Subcutaneous adipose tissue (tissue), 4 donors: ENCODE results near the gene ACBD3. TPM values are rescaled to one million over a fixed set of nuclear protein-coding genes. Genes with fewer than 3 reads are reported as not detected.

Source experiments
- total RNA-seq, 4 donors: library from RNA; depleted of rRNA; stranded (reverse); fragments of >200 nt; gene quantifications; one replicate each; pipeline ENCODE4 v1.1.0, GENCODE V29; 2016
- TF ChIP-seq, protein P1 (sequence below): fragments of 450-650 bp; IDR thresholded peaks from one replicate; pipeline ENCODE4 v1.5.1; 2016; ENCODE audit warnings: low read depth, mild to moderate bottlenecking, control low read depth, antibody characterized with exemption, moderate library complexity

ACBD3 gene
- total RNA-seq, 4 donors from 2014 or later, result 40.1 to 56.6 (median 51.4) TPM

- TF ChIP-seq, protein P1, sequence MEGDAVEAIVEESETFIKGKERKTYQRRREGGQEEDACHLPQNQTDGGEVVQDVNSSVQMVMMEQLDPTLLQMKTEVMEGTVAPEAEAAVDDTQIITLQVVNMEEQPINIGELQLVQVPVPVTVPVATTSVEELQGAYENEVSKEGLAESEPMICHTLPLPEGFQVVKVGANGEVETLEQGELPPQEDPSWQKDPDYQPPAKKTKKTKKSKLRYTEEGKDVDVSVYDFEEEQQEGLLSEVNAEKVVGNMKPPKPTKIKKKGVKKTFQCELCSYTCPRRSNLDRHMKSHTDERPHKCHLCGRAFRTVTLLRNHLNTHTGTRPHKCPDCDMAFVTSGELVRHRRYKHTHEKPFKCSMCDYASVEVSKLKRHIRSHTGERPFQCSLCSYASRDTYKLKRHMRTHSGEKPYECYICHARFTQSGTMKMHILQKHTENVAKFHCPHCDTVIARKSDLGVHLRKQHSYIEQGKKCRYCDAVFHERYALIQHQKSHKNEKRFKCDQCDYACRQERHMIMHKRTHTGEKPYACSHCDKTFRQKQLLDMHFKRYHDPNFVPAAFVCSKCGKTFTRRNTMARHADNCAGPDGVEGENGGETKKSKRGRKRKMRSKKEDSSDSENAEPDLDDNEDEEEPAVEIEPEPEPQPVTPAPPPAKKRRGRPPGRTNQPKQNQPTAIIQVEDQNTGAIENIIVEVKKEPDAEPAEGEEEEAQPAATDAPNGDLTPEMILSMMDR, result no peak
Measured at GRCh38 chr1:226133504-226134123, 52.9 kb downstream of the ACBD3 start.

DNA sequence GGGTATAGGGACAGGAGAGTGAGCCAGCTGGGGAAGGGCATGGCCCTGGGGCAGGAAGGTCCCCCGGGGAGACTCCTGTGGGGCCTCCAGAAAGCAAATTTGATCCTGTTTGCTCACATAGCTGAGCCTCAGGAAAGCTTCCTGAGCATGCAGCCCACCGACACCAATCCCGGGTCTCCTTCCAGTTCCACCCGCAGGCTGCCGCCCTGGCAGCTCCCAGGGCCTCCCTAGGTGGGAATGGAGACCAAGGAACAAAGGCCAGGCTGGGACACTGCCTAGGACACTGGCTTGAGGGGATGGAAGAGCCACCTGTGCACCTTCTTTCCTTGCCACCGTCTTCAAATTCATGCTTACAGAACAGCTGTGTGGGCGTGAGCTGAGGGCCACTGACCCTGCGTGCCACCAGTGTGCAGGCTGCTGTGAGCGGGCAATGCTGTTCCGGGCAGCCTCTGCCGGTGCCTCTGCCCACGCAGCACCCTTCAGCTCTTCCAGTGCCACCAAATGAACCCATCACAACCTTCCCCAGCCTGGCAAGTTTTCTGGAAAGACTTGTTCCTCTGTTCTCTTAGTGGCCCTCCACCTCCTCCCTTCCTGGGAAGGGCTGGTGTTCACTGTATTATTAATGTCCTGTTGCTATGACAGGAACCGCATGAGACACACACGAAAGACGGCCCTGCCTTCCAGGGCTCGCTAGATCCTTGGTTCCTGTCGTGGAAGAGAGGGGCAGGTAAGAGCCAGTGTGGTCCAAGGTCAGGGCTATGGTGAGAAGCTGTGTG lies 53.6 kb downstream of the ACBD3 start:
- TF ChIP-seq, protein P1, result no peak

DNA sequence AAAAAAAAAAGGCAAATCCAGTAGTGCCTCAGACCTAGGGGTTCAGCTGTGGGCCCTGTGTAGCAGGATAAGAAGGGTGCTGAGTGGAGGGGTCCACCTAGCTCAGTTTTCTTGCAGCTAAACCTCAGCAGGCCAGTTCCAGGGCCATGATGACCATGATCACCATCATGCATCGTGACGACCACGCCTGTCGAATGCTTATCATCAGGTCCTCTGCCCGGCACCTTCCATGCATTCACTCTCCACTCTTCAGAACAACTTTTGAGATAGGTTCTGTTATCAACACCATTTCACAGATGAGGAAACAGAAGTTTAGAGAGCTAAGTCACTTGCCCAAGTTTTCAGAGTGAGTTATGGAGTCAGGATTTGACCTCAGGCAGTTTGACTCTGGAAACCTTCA lies 54.9 kb downstream of the ACBD3 start:
- TF ChIP-seq, protein P1, result no peak

GRCh38 chr1:226129230-226129629 lies 57.3 kb downstream of the ACBD3 start:
- TF ChIP-seq, protein P1, result no peak

DNA sequence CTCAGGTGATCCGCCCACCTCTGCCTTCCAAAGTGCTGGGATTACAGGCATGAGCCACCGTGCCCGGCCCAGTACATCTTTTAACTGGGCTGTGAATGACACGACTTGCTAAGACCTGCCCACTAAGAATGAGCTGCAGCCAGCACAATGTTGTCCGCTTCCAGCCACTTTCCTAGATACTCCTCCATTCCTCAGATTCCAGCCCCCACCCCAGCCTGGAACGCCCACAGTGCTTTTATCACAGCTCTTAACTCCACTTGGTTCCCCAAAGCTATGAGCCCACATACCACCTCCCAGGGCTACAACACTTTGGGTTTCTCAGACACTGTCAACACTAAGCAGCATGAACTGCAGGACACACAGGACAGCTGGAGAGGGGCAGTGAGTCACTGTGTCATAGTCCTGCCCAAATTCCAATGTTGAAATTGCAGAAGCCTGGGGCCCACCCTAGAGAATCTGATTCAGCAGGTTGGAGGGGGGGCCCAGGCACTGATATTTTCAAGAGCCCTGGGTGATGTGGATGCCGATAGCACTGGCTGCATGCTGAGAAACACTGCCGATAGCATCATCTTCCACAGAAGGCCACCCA lies 58.0 kb downstream of the ACBD3 start:
- TF ChIP-seq, protein P1, result no peak

- TF ChIP-seq, protein P1, result no peak
Measured at GRCh38 chr1:226126824-226127569, 59.5 kb downstream of the ACBD3 start.

DNA sequence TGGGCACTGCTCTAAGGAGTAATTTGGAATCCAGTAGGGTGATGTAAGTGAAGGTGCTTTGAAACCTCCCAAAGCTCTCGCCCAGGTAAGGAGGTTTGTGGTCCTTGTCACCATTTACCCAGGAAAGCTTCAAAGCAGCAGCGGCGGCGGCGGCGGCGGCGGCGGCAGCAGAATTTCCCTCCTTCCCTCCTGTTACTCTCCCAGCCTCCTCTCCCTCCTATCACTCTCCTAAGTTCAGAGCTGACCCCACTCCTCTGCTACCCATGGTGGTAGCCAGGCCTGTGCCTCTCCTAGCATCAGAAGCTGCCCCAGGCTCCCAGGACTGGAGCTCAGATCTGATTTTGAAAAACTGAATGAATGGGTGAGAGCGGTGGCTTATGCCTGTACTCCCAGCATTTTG lies 60.7 kb downstream of the ACBD3 start:
- TF ChIP-seq, protein P1, result no peak
